ENCODE results near the gene TPSD1.
"Not testable (repeated sequence)": the region's sequence is repeated elsewhere in the genome, so short reads cannot be mapped to it uniquely, and the experiment has no call there.

The TPSD1 gene

DNA sequence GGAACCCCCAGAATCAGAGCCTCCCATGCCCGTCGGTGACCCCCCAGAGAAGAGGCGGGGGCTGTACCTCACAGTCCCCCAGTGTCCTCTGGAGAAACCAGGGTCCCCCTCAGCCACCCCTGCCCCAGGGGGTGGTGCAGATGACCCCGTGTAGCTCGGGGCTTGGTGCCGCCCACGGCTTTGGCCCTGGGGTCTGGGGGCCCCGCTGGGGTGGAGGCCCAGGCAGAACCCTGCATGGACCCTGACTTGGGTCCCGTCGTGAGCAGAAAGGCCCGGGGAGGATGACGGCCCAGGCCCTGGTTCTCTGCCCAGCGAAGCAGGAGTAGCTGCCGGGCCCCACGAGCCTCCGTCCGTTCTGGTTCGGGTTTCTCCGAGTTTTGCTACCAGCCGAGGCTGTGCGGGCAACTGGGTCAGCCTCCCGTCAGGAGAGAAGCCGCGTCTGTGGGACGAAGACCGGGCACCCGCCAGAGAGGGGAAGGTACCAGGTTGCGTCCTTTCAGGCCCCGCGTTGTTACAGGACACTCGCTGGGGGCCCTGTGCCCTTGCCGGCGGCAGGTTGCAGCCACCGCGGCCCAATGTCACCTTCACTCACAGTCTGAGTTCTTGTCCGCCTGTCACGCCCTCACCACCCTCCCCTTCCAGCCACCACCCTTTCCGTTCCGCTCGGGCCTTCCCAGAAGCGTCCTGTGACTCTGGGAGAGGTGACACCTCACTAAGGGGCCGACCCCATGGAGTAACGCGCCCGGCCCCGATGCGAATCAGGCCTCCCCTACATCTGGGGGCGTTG, 34.8 kb upstream of the TPSD1 start:
- DNase-seq (ENCODE audit: low spot score): no peak

DNA sequence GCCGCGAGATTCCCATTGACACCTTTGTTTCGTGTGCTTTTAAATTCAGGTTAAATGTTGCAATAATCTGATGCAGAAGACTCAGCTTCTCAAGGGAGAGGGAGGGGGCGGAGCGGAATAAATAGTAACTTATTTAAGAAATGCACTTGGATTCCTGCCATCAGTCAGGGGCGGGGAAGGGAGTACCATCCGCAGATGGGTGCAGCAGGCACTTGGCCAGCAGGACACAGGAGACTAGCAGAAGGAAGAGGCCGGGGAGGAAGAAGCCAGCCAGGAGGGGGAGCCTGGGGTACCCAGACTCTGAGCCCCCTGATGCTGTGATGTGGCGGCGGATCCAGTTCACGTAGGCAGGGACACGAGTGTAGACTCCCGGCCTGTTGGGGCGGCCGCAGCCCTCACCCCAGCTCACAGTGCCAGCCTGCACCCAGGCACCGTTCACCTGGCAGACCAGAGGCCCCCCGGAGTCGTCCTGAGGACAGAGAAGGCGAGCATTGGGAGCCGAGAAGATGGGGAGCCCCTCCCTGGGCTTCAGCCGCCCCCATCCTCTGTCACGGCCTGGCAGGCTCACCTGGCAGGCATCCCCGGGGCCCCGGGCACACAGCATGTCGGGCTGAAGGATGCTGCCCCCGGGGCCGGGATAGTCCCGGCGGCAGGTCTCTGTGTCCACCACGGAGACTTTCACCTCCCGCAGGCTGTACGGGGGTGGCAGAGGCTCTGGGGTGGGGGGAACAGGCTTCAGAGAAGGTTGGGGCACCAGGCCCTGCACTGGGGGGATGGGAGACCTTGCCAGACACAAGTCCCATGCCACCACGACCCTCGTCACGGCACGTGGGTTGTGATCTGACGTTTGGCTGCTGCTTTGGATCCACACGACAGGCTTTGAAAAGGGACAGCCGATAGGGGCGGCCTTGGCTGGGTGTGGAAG, 34.0 kb upstream of the TPSD1 start:
- no peak for DNase-seq (ENCODE audit: low spot score)

DNA sequence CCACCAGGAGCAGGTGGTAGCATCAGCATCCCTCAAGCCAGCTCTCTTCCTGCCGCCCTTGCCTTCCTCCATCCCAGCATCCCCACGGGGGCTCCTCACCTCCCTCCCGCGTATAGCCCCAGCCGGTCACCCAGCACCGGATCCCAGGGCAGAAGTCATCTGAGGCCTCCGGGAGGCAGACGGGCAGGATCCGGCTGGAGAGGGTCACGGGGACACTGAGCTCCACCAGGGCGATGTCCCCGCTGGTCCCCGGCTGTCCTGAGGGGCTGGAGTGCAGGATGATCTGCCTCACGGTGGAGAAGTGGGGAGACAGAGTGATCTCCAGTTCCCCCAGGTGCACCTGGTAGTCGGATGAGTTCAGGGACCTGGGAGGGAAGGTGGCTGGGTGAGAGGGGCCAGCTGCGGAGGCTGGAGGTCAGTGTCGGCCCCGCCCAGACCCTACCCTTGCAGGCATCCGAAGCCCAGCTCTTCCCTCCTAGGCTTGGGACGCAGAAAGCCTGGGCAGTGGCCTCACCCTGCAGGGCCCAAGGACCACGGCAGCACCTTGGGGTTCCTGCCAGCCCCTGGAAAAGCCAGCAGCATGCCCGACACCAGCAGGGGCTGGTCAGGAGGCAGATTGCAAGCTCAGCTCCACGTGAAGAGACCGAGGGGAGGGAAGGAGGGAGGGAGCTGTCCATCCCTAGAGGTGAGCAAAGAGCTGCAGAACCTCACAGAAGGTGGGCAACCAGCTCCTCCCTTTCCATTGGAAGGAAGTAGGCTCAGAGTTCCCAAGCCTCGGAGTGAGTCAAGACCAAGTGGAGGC, 33.1 kb upstream of the TPSD1 start:
- DNase-seq (ENCODE audit: low spot score): no peak

DNA sequence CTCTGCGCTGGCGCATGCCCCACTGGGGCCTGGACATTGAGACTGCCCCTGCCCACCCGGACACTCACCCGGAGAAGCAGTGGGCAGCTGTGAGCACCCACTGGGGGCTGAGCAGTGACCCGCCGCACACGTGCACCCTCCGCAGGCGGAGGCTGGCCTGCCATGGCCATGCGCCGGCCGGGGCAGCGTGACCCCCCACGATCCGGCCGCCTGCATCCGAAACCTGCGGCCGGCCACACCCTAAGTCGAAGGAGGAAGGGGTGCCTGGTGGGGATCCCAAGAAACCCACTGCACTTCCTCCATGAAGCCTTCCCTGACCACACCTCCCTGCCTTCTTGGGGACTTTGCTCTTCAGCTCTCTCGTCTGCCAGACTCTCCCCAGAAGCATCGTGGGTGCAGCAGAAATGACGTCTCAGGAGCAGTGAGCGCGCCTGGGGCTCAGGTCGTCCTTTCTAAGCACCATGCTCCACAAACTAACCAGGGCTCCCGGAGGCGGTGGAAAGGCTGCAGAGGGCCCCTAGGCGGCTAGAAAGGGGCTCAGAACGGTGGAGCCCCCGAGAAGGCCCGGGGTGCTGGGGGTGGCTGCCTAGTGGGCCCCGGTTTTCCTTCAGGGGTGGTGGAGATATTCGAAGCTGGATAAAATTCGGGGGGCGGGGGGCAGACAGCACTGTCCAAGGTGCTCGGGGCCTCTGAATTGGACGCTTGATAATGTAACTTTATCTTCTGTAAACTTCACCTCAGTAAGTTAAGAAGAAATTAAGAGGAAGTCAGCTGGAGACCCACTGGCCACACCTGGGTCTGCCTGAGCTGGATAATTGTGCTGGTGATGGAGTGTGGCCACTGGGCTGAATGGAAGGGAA, 32.3 kb upstream of the TPSD1 start:
- DNase-seq (ENCODE audit: low spot score): no peak

DNA sequence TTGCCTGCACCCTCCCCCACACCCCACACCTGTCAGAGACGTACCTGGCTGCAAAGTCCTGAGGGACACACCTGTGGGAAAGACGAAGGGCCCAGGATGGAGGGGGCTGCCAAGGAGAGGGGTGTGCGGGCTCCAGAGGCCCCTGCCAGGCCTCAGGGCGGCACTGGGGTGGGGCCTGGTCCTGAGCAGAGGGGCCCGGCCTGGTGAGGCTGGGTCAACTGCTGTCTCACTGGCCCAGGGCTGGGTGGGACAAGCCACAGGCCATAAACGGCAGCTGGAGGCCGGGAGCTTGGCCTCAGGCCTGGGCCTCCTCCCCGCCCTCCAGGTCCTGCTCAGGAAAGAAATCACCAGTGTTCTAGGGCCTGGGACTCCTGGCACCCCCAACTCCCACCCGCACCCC, 31.3 kb upstream of the TPSD1 start:
- DNase-seq (ENCODE audit: low spot score): no peak

DNA sequence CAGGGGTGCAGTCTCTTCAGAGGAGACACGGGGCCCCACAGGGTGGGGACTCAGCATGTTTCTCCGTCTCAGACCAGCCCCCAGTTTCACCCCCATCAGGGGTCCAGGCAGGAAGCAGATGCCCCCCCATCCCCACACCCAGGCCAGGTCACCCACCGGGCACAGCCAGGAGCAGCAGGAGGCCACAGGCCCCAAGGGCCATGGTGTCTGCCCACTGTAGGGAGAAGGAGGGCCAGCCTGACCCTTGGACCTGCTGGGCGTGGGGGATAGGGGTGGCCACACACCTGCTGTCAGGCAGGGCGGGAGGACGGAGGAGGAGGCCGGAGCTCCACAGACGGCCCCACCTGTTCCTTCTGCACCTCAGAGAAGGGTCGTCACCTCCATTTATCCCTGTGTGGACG, 30.8 kb upstream of the TPSD1 start, which contains the start of gene TPSG1:
Gene TPSG1 (minus strand): TSS at position 218 of the 401 bp plus-strand sequence. CDS start 16 bp downstream, at position 202.
- no peak for DNase-seq (ENCODE audit: low spot score)

DNA sequence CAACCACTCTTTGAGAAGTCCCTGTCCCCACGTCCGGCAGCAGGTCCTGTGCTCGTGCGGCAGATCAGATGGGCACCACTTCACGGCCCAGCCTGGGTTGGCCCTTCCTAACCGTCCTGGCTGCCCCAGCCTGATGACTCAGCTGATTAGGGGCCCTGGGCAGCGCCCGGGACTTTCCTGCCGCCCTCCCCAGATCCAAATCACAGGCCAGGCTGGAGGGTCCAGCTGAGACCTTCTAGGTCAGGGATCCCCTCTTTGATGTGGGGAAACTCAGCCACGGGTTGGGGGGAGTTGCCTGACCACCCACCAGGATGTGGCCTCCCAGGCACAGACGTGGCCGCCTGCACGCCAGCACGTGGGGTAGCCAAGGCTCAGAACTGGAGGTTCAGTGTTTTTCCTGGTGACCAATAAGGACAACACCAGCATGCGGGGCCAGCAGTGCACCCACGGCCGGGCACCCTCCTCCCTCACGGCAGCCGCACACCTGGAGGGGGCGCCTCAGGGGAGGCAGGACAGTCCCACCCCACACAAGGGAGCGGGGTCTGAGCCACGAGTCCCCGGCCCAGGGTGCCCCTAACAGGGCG, 30.0 kb upstream of the TPSD1 start:
- DNase-seq (ENCODE audit: low spot score): not testable (repeated sequence)

DNA sequence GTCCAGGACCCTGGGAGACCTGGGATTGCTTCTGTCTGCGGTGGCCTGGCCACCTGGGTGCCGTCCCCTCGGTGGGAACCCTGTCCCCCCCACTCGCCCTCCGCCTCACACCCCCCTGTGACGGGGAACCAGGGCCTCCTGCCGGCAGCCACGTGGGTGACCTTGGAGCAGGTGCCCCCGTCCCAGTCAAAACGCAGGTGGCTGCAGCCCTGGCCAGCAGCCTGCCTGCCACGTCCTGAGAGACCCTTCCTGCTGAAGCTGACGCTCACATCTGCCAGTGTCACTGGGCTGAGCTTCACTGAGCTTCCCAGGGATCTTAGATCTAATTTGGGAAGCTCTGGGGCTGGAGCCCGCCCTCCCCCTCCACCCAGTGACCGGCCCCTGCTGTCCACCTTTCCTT, 29.2 kb upstream of the TPSD1 start:
- not testable (repeated sequence) for DNase-seq (ENCODE audit: low spot score)

DNA sequence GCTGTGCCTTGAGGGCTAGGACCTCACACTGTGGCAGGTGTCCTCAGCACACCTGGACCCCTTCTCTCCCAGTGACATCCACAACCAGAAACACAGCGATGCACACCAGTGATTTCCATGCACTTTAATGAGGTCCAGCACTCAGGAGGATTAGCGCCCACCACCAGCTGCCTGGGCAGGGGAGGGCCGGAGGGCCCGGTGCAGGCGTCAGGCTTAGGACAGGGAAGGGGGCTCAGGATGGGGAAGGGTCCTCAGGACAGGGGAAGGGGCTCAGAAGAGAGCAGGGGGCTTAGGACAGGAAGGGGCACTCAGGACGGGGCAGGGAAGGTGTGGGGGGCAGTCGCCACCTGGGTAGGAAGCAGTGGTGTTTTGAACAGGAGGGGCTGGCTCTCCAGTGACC, 27.6 kb upstream of the TPSD1 start:
- not testable (repeated sequence) for DNase-seq (ENCODE audit: low spot score)

DNA sequence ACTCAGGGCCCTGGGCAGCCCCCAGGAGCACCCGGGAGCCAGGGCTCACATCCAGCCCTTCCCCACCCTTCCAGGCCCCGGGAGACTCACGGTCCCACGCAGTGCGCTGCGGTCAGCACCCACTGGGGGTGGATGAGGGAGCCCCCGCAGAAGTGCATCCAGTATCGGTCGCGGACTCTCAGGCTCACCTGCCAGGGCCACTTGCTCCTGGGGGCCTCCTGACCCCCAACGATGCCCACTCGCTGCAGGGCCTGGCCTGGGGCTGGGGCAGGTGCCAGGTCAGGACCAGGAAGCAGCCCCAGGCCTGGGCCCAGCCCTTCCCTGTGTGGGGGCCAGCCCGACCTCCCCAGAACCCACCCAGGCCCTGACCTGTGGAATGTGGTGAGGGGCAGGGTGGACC, 26.4 kb upstream of the TPSD1 start:
- DNase-seq (ENCODE audit: low spot score): not testable (repeated sequence)

DNA sequence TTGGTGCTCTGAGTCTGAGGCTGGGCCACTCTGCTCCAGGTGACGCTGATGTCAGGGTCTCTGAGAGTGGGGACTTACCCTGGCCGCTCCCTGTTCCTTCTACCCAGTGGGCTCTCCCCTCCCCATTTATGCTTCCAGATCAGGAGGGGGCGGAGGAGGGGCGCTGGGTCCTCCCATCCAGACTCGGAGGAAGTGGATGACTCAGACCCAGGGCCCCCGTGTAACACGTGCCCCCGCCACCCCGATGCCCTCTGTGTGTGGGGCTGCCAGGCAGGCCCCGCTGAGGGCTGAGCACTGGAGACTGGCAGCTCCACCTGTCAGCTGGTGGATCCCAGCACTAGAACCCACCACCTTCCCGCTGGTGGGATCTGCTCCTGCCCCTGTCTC, 25.8 kb upstream of the TPSD1 start, which contains the start of gene TPSB2:
Gene TPSB2 (minus strand): TSS at position 101 of the 387 bp plus-strand sequence. CDS start 233 bp downstream, outside the sequence.
- not testable (repeated sequence) for DNase-seq (ENCODE audit: low spot score)

DNA sequence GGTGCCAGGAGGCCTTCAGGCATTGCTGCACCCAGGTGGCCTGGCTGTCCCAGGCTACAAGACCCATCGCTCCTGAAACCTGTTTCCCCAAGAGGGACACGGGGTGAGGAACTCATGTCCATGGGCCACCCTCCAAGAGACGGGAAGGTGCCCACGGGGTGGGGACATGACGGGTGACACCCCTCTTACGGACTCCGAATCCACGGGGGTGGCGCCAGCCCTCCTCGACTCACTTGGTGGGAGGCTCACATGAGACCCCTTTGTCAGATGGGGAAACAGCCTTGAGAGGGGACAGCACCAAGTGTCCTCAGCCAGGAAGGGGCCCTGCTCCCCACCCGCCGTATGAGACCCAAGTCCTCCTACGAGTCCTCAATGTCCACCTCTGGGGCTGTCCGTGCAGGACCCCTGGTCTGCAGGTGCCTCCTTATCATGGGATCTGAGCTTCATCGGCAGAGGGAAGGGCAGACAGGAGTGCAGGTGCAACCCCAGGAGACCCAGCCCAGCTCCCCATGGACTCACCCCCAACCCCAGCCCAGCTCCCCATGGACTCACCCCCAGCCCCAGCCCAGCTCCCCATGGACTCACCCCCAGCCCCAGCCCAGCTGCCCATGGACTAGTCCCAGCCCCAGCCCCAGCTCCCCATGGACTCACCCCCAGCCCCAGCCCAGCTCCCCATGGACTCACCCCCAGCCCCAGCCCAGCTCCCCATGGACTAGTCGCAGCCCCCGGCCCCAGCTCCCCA, 25.2 kb upstream of the TPSD1 start:
- DNase-seq (ENCODE audit: low spot score): not testable (repeated sequence)

DNA sequence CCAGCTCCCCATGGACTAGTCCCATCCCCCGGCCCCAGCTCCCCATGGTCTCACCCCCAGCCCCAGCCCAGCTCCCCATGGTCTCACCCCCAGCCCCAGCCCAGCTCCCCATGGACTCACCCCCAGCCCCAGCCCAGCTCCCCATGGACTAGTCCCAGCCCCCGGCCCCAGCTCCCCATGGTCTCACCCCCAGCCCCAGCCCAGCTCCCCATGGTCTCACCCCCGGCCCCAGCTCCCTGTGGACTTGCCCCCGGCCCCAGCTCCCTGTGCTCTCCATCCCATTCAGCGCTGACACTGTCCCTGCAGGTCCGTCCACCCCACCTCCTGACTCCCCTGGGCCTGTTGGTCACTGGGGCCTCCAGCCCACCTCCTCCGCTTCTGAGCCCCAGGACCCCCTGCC, 24.6 kb upstream of the TPSD1 start:
- not testable (repeated sequence) for DNase-seq (ENCODE audit: low spot score)

DNA sequence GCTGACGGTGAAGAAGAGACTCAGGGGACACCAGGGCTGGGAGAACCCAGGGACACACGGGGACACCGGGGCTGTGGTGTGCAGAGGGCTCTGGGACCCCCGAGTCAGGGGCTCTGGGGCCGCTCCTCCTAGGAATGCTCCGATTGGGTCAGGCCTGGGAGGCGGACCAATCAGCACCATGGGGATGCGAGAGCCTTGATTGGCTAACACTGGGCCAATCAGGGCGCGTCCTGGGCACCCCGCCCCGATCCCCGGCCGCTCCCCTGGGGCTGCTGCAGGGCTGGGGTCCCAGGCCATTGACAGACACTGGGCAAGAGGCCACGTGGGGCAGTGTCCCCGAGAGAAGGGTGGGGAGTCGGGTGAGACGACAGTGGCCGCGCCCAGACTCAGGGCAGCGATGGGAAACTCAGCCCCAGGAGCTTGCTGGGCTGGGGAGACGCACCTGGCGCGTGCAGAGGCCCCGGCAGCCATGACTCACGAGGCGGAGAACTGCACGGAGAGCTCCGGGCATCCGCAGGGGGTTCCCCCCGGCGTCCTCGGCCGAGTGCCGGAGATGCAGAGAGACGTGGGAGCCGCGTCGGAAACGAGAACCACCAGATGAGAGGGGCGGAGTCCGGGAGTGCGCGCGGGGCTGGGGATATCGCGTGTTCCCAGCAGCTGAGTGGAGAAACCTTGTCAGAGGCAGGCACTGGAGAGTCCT, 23.7 kb upstream of the TPSD1 start:
- not testable (repeated sequence) for DNase-seq (ENCODE audit: low spot score)

DNA sequence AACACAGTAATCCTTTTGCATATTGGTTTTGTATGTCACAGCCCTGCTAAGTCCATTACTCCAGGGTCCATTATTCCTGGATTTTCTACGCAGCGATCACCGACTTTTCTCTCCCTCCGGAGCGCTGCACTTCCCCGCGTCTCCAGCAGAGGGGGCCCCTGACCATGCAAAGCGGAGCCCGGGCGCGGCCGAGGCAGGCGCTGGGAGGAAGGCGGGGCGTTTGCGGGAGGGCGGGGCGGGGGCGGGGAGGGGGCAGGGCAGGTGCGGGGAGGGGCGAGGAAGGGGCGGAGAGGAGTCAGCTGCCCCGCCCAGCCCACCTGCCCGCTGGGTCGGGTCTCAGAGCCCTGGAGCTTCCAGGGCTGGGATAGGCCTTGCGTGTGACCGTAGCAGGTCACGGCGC, 19.2 kb upstream of the TPSD1 start:
- not testable (repeated sequence) for DNase-seq (ENCODE audit: low spot score)

DNA sequence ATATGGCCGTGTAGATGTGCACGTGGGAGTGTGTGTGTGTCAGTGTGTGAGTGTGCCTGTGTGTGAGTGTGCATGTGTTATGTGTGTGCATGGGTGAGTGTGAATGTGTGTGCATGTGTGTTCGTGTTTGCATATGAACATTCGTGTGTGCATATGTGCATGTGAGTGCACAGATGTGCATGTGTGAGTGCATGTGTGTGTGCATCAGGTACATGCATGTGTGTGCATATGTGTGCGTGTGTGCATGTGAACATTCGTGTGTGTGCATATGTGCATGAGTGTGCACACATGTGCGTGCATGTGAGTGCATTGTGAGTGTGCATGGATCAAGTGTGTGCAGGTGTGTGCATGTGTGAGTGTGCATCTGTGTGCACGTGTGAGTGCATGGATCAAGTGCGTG, 17.9 kb upstream of the TPSD1 start:
- no peak for DNase-seq (ENCODE audit: low spot score)

DNA sequence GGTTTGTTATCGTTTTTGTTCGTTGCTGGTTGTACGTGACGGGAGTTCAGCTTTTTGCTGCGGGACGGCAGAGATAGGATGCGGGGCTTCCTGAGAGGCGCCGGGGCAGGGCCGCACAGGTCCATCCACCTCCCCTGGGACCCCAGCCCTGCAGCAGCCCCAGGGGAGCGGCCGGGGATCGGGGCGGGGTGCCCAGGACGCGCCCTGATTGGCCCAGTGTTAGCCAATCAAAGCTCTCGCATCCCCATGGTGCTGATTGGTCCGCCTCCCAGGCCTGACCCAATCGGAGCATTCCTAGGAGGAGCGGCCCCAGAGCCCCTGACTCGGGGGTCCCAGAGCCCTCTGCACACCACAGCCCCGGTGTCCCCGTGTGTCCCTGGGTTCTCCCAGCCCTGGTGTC, 17.0 kb upstream of the TPSD1 start:
- not testable (repeated sequence) for DNase-seq (ENCODE audit: low spot score)

DNA sequence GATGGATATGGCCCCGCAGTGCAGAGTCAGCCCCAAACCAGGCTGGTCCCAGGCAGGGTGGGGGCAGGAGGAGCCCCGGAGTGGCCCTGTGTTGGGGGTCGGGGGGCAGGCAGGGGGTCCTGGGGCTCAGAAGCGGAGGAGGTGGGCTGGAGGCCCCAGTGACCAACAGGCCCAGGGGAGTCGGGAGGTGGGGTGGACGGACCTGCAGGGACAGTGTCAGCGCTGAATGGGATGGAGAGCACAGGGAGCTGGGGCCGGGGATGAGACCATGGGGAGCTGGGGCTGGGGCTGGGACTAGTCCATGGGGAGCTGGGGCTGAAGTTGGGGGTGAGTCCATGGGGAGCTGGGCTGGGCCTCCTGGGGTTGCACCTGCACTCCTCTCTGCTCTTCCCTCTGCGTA, 16.3 kb upstream of the TPSD1 start:
- not testable (repeated sequence) for DNase-seq (ENCODE audit: low spot score)

DNA sequence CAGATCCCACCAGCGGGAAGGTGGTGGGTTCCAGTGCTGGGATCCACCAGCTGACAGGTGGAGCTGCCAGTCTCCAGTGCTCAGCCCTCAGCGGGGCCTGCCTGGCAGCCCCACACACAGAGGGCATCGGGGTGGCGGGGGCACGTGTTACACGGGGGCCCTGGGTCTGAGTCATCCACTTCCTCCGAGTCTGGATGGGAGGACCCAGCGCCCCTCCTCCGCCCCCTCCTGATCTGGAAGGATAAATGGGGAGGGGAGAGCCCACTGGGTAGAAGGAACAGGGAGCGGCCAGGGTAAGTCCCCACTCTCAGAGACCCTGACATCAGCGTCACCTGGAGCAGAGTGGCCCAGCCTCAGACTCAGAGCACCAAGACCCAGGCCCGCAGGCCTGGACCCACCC, 15.4 kb upstream of the TPSD1 start, which contains the start of gene TPSAB1:
Gene TPSAB1 (plus strand): TSS at position 270 of the 400 bp plus-strand sequence. CDS start 234 bp downstream, outside the sequence.
- not testable (repeated sequence) for DNase-seq (ENCODE audit: low spot score)

Measured in cerebellar cortex (tissue), 1 donor.